WTC11 (cell line): Measurements from ENCODE around the gene PANX3. TPM values are rescaled to one million over a fixed set of nuclear protein-coding genes. Genes with fewer than 3 reads are reported as not detected.

Source experiments
- total RNA-seq: library from RNA; stranded (reverse); gene quantifications from 3 replicates; pipeline ENCODE4 v1.2.3, GENCODE V29; 2021

Gene PANX3
- total RNA-seq, 1 experiment from 2014 or later, result not detected

Other genes starting within 250 kb of the PANX3 start
- not detected in 3 replicates for gene OR8B2, start 226.9 kb upstream of the PANX3 start, total RNA-seq
- not detected in 3 replicates for gene OR8B3, start 212.4 kb upstream of the PANX3 start, total RNA-seq
- not detected in 3 replicates for gene OR8B4, start 186.6 kb upstream of the PANX3 start, total RNA-seq
- not detected in 3 replicates for gene OR8B8, start 165.7 kb upstream of the PANX3 start, total RNA-seq
- gene OR8B12, start 67.8 kb upstream of the PANX3 start, total RNA-seq, result not detected in 3 replicates
- not detected in 3 replicates for gene OR8A1, start 41.4 kb upstream of the PANX3 start, total RNA-seq
- gene TBRG1, start 11.4 kb downstream of the PANX3 start, total RNA-seq, result 25.4 to 30.3 TPM (median 30.0 TPM) in 3 replicates
- 4.4 to 4.9 TPM (median 4.8 TPM) in 3 replicates for gene SIAE, start 62.3 kb downstream of the PANX3 start, total RNA-seq
- gene SPA17, start 62.5 kb downstream of the PANX3 start, total RNA-seq, result 3.5 to 3.8 TPM (median 3.5 TPM) in 3 replicates
- 1.9 to 2.9 TPM (median 2.5 TPM) in 3 replicates for gene NRGN, start 128.5 kb downstream of the PANX3 start, total RNA-seq
- gene VSIG2, start 140.8 kb downstream of the PANX3 start, total RNA-seq, result 0.46 to 0.79 TPM (median 0.71 TPM) in 3 replicates
- 0.44 to 0.64 TPM (median 0.48 TPM) in 3 replicates for gene ESAM, start 150.9 kb downstream of the PANX3 start, total RNA-seq
- 16.5 to 17.5 TPM (median 16.8 TPM) in 3 replicates for gene MSANTD2, start 189.0 kb downstream of the PANX3 start, total RNA-seq